ENCODE data around the gene OAT. TPM values are rescaled to one million over a fixed set of nuclear protein-coding genes. Genes with fewer than 3 reads are reported as not detected.

OAT gene
- total RNA-seq, 1 experiment from 2014 or later, result 67.9 TPM

GRCh38 chr10:124384172-124384571 is 34.6 kb downstream of the OAT start:
- no peak for DNase-seq
- WGBS (ENCODE audit: extremely low coverage, insufficient read length, low lambda C conversion rate), result no CpG with 5 or more reads among the region's 4 CpGs
- no peak overlapping the region for H4K5ac ChIP-seq (ENCODE audit: insufficient read length, low read depth, low read length)
- no peaks in the 10 kb centered on the region for H3K79me2 ChIP-seq (ENCODE audit: insufficient read depth, low read length)
- H3K9ac ChIP-seq (ENCODE audit: extremely low read depth, insufficient read length, low read length), result no peak overlapping the region
- H3K4ac ChIP-seq (ENCODE audit: low read depth, low read length), result no peak overlapping the region
- no peak overlapping the region for H3K4me2 ChIP-seq (ENCODE audit: insufficient read depth, insufficient read length, low read length)
- H2AK5ac ChIP-seq (ENCODE audit: insufficient read length, low read length), result no peak overlapping the region
- no peak overlapping the region for H3K14ac ChIP-seq (ENCODE audit: insufficient read depth, low read length)
- no peak overlapping the region for H3K23ac ChIP-seq (ENCODE audit: insufficient read length, low read depth, low read length)
- peaks cover 0 to 18% of the 10 kb centered on the region in 2 experiments; a peak in 2 of 4 replicates for H3K4me1 Mint-ChIP-seq
- H3K9me3 ChIP-seq (ENCODE audit: control insufficient read depth, low read depth, low read length), result no peaks in the 10 kb centered on the region
- H2AFZ ChIP-seq (ENCODE audit: low read length), result no peak overlapping the region
- H3K4me3 Mint-ChIP-seq, result no peak overlapping the region
- no peak overlapping the region for H3T11ph ChIP-seq (ENCODE audit: low read length)
- no peaks in the 10 kb centered on the region for H4K20me1 ChIP-seq (ENCODE audit: control insufficient read depth, insufficient read depth, insufficient read length)
- H3K36me3 Mint-ChIP-seq (ENCODE audit: insufficient read depth in 1 of 3, low read depth in 3 of 3), result no peaks in the 10 kb centered on the region
- no peak overlapping the region for H3K56ac ChIP-seq (ENCODE audit: insufficient read length, low read depth, low read length)
- no peak overlapping the region for H2BK20ac ChIP-seq (ENCODE audit: low read depth, low read length, poor library complexity, severe bottlenecking)
- H3K9me3 Mint-ChIP-seq, result no peaks in the 10 kb centered on the region
- no peak overlapping the region for H2BK120ac ChIP-seq (ENCODE audit: low read depth, low read length, poor library complexity, severe bottlenecking)
- no peak overlapping the region for H2BK12ac ChIP-seq (ENCODE audit: insufficient read length, low read depth, low read length)
- TF ChIP-seq, protein P1, sequence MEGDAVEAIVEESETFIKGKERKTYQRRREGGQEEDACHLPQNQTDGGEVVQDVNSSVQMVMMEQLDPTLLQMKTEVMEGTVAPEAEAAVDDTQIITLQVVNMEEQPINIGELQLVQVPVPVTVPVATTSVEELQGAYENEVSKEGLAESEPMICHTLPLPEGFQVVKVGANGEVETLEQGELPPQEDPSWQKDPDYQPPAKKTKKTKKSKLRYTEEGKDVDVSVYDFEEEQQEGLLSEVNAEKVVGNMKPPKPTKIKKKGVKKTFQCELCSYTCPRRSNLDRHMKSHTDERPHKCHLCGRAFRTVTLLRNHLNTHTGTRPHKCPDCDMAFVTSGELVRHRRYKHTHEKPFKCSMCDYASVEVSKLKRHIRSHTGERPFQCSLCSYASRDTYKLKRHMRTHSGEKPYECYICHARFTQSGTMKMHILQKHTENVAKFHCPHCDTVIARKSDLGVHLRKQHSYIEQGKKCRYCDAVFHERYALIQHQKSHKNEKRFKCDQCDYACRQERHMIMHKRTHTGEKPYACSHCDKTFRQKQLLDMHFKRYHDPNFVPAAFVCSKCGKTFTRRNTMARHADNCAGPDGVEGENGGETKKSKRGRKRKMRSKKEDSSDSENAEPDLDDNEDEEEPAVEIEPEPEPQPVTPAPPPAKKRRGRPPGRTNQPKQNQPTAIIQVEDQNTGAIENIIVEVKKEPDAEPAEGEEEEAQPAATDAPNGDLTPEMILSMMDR (conservative IDR thresholded peaks at IDR 0.05), result no peak
- H2BK15ac ChIP-seq (ENCODE audit: low read depth, low read length), result no peak overlapping the region
- no peak overlapping the region for H3K18ac ChIP-seq (ENCODE audit: insufficient read length, low read depth, low read length)
- no peak overlapping the region for H3K27ac Mint-ChIP-seq
- H3K27ac ChIP-seq (ENCODE audit: insufficient read length, low read depth, low read length), result no peak overlapping the region
- H3K23me2 ChIP-seq (ENCODE audit: insufficient read length, low read depth, low read length, poor library complexity, severe bottlenecking), result peaks cover 4% of the 10 kb centered on the region
- no peaks in the 10 kb centered on the region for H3K79me1 ChIP-seq (ENCODE audit: insufficient read depth, low read depth, low read length, poor library complexity, severe bottlenecking)
- no peaks in the 10 kb centered on the region for H3K27me3 ChIP-seq (ENCODE audit: insufficient read depth, low read length)
- no peak overlapping the region for H4K91ac ChIP-seq (ENCODE audit: insufficient read length, low read depth, low read length)
- no peak overlapping the region for H4K8ac ChIP-seq (replicated peaks; ENCODE audit: insufficient read length, low read depth, low read length)
- H3K4me1 ChIP-seq (ENCODE audit: insufficient read depth, low read length), result no peaks in the 10 kb centered on the region
- H3K27me3 Mint-ChIP-seq (ENCODE audit: low read depth), result peaks cover 27% of the 10 kb centered on the region
- no peak overlapping the region for H2BK5ac ChIP-seq (ENCODE audit: insufficient read length, low read length)
